ENCODE data around the gene TMEM63A. TPM values are rescaled to one million over a fixed set of nuclear protein-coding genes. Genes with fewer than 3 reads are reported as not detected.

The TMEM63A gene
- total RNA-seq, 1 donor from 2014 or later: 75.7 TPM

DNA sequence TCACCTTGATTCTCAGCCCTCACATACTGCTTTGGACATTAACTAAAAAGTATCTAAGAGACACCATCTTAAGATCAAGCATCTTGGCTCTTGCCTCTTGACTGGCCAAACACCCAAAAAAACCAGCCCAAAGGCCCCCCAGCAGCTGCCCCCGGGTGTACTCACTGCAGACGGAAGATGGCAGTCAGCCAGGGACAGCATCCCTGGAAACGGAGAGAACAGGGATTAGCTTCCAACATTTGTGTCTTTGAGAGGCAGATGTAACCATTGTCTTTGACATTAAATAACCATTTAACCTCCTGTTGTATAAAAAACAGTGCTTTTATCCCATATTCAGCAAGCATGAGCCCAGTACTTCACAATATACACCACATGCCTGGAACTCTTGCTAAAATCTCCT is 11.3 kb downstream of the TMEM63A start:
- Mint-ChIP-seq H3K4me3 (no peak overlapping the region), H3K4me1 (no peaks in the 10 kb centered on the region), H3K27me3 (ENCODE audit: low read depth) (no peaks in the 10 kb centered on the region), H3K36me3 (peaks cover 21% of the 10 kb centered on the region), H3K9me3 (no peaks in the 10 kb centered on the region), H3K27ac (no peak overlapping the region)
- DNase-seq (ENCODE audit: low spot score in 2 of 2, unreplicated experiment in 2 of 2): no peak
- TF ChIP-seq, protein P1, sequence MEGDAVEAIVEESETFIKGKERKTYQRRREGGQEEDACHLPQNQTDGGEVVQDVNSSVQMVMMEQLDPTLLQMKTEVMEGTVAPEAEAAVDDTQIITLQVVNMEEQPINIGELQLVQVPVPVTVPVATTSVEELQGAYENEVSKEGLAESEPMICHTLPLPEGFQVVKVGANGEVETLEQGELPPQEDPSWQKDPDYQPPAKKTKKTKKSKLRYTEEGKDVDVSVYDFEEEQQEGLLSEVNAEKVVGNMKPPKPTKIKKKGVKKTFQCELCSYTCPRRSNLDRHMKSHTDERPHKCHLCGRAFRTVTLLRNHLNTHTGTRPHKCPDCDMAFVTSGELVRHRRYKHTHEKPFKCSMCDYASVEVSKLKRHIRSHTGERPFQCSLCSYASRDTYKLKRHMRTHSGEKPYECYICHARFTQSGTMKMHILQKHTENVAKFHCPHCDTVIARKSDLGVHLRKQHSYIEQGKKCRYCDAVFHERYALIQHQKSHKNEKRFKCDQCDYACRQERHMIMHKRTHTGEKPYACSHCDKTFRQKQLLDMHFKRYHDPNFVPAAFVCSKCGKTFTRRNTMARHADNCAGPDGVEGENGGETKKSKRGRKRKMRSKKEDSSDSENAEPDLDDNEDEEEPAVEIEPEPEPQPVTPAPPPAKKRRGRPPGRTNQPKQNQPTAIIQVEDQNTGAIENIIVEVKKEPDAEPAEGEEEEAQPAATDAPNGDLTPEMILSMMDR (IDR thresholded peaks at IDR 0.05; ENCODE audit: unreplicated experiment): no peak

DNA sequence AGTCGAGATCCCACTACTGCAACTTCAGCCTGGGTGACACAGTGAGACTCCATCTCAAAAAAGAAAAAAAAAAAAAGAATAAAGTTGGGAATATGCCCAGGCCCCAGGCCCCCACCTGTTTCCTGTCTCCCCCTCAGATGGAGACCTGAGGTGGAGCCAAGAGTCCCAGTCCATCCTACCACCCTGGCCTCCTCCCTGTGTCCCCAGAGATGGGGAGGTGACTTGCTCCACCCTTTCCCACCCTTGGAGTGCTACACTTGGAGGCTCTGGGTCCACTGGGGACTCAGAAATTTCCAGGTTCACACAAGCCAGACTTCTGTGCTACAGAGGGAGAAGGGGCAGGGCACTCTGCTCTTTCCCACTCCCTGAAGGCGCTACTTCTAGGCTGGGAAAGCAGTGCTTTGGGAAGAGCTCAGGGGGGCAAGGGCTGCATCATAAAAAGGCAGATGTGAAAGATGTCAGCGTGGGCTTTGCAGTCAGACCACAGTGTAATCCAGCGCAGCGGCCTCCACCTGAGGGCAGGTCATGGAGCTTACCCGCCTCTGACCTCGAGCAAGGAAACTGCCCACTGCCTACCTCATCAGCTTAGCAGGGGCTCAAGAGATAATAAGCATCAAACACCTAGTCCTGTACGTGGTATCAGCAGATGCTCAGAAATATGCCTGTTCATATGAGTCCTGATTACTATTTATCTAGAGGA is 13.4 kb downstream of the TMEM63A start:
- H3K4me1 Mint-ChIP-seq: no peaks in the 10 kb centered on the region
- DNase-seq (ENCODE audit: low spot score in 2 of 2, unreplicated experiment in 2 of 2): no peak
- TF ChIP-seq, protein P1 (IDR thresholded peaks at IDR 0.05; ENCODE audit: unreplicated experiment): no peak
- no peaks in the 10 kb centered on the region for H3K27me3 Mint-ChIP-seq (ENCODE audit: low read depth)
- no peaks in the 10 kb centered on the region for H3K9me3 Mint-ChIP-seq
- no peak overlapping the region for H3K27ac Mint-ChIP-seq
- H3K36me3 Mint-ChIP-seq: peaks cover 25% of the 10 kb centered on the region
- H3K4me3 Mint-ChIP-seq: no peak overlapping the region

DNA sequence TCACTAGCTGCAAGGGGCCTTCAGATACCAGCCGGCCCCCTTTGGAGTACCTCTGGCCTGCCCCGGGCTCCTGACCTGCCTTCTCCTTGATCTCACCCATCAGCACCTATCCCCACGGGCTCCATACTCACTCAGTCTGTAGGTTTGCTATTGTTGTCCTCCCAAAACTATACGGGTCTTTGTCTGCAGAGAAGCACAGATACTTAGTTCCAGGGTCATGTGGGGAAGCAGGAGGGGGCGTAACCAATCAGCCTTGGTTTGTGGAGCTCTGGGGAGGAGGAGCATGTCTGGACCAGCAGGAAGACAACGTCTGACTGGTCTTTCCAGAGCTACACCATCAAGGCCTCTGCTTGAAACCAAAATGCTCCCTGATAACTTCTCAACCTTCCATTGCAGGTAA is 15.2 kb downstream of the TMEM63A start:
- H3K36me3 Mint-ChIP-seq: peaks cover 30% of the 10 kb centered on the region
- TF ChIP-seq, protein P1 (IDR thresholded peaks at IDR 0.05; ENCODE audit: unreplicated experiment): no peak
- no peaks in the 10 kb centered on the region for H3K4me1 Mint-ChIP-seq
- H3K27me3 Mint-ChIP-seq (ENCODE audit: low read depth): no peaks in the 10 kb centered on the region
- DNase-seq (ENCODE audit: low spot score in 2 of 2, unreplicated experiment in 2 of 2): no peak
- H3K27ac Mint-ChIP-seq: no peak overlapping the region
- H3K9me3 Mint-ChIP-seq: no peaks in the 10 kb centered on the region
- no peak overlapping the region for H3K4me3 Mint-ChIP-seq

DNA sequence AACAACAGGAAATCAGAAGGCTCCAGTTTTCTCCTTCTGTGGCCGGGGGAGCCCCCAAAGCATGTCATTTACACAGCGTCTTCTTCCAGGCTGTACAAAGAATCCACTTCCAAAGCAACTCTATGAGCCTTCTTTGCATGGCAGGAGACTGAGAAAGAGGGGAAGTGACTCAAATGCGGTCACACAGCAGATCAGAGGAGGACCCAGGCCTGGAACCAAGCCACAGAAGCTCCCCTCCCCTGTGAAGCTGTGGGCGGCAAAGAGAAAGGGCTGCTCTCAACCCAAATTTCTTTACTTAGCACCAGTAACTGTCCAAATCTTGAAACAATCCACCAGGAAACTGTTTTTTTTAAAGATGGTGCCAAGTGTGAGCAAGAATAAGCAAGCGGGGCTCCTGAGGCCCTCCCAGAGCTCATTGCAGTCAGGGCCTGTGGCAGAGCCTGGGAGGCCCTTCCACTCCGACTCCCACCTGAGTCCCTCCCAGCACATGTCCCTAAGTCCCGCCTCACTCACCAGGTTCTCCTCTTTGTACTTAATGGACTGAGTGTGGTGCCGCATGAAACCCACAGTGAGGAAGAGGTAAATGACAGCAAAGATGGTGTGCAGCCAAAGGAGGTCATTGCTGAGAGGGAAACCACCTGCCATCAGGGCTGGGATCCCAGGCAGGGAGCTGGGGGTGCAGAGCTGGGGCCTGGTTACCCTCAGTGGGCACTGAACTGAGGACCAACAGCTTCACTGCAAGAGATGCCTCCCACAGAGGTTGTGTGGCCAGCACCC is 15.9 kb downstream of the TMEM63A start:
- Mint-ChIP-seq H3K9me3 (no peaks in the 10 kb centered on the region), H3K27ac (no peak overlapping the region), H3K4me3 (no peak overlapping the region), H3K27me3 (ENCODE audit: low read depth) (no peaks in the 10 kb centered on the region), H3K36me3 (peaks cover 33% of the 10 kb centered on the region), H3K4me1 (no peaks in the 10 kb centered on the region)
- DNase-seq (ENCODE audit: low spot score in 2 of 2, unreplicated experiment in 2 of 2): no peak
- TF ChIP-seq, protein P1 (IDR thresholded peaks at IDR 0.05; ENCODE audit: unreplicated experiment): no peak

DNA sequence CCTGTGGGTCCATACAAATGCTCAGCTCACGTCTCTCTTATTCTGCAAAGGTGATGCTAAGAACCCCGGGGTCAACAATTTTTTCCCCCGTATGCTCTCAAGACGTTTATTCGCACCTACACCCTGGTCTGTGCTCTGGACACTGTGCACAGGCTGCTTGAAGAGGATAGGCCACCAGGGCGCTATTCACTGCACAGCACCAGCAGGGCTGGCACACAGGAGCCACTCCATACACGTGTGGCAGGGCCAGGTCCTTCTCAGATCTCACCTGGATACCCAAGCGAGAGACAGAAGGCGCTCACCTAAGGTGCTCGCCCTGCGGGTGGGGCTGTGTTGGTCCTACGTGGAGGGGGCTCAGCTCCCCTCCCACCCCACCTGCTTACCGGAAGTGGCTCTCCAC is 16.7 kb downstream of the TMEM63A start:
- Mint-ChIP-seq H3K4me3 (no peak overlapping the region), H3K9me3 (no peaks in the 10 kb centered on the region), H3K4me1 (no peaks in the 10 kb centered on the region), H3K27ac (no peak overlapping the region), H3K27me3 (ENCODE audit: low read depth) (no peaks in the 10 kb centered on the region), H3K36me3 (peaks cover 28% of the 10 kb centered on the region)
- TF ChIP-seq, protein P1 (IDR thresholded peaks at IDR 0.05; ENCODE audit: unreplicated experiment): no peak
- DNase-seq (ENCODE audit: low spot score in 2 of 2, unreplicated experiment in 2 of 2): no peak

Measured in mesothelial cell of epicardium (in vitro differentiated cells).